Measurements from ENCODE around the gene SUPT20H.
A peak's percentile ranks its signal among the peaks of the same experiment; 100 is the strongest.

Gene SUPT20H

DNA sequence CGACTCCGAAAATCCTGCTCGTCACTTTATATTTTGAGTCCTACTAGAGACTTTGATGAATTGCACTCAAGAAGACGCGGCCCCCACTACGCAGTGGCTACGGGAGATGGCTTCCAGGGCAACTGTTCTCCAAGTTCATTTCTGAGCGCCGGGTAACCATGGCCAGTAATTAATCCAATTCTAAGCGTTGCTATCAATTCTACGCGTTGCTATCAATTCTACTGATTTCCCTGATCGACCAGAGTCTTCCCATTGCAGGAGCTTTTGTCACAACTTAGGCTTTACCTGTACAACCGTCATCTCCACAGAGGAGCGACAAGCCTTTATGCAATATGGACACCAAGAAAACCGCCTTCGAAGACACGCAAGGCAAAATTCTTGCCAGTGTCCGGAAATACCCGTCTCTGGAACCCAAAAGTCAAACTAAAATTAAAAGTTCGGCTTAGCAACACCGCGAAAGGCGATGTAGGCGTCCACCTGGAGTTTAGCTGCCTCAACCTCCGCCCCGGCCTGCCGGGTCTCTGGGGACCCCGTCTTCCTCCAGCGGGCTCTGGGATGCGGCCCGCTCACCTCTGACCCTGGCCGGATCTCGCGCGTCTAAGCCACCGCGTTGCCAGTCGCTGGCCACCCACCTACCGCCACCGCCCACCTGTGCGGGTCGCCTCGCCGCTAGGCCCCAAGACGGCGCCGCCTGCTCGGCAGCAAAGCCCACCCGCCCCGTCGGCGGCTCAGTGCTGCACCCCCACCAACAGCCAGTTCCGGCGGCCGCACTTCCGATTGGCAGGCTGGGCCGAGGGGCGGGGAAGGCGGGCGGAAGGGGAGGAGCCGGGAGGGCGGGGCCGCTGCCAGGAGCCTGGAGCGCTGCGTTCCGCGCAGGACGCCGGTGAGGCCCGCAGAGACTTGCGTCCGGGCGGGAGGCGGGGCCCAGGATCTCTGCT lies at the start of gene SUPT20H:
Gene SUPT20H (minus strand): TSS at position 779 of the 938 bp plus-strand sequence. CDS start 8,198 bp downstream, outside the sequence.
- DNase-seq (ENCODE audit: low read depth in 2 of 2, low spot score in 1 of 2), result peak; percentile 86 to 87

DNA sequence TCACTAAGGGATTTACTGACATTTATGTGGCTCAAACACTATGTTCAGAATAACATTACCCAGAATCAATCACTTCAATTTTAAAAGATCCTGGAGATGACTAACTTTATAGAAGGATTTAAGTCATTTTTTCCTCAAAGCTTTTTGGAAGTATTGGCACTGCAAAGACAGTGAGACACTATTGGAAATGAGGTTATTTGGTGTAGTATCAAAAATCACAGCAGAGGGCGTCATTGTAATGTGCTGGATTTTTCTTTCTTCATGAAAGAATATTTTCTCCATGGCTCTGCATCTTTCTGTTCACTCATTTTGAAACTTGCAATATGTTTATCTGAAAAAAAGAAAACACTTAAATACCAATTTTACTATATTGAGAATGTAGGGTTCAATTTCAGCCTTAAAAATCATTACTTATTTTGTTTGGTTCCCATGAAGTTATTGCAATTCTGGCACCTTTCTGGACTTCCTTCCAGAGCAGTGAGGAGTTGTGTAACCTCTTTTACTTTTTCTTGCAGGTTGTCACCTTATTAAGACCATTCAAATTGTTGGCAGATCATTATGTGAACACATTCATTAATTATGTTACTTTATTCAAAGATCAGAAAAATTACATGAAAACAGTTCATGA lies 49.7 kb upstream of the SUPT20H start:
- no peak for DNase-seq (ENCODE audit: low read depth in 2 of 2, low spot score in 1 of 2)

DNA sequence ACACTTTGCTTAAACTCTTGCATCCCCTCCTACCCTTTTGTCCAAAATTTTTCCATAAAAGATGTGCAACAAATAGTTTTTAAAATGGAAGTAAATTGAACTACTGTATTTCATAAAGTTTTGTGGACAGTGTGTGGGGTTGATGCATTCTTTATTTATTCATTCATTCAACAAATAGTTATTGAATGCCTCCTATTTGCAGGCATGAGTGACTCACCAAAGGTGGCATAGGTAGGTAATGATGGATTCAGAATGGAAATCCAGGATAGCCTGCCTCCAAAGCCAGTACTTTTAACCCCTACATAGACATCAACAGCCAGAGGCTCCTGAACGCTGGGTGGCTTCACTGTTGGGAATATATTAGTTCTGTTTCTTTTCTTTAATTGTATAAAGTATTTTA lies 48.4 kb upstream of the SUPT20H start:
- DNase-seq (ENCODE audit: low read depth in 2 of 2, low spot score in 1 of 2), result no peak

DNA sequence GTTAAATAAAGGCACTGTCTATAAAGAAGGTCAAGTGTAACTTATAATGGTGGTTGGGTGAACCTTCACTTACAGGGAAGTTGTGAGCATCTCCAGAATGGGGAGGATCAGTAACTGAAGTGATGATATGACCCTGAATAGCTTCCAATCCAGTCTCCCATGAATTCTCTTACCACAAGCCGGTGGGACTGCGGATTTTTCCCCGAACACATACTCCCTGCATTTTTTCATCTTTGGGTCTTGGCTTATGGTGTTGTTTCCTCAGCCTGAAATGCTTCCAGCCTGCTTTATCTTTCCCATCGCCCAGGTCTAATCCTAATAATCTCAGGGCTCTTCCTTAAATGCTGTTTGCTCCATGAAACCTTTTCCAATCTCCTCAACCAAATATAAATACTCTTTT lies 48.0 kb upstream of the SUPT20H start:
- DNase-seq (ENCODE audit: low read depth in 2 of 2, low spot score in 1 of 2), result no peak

DNA sequence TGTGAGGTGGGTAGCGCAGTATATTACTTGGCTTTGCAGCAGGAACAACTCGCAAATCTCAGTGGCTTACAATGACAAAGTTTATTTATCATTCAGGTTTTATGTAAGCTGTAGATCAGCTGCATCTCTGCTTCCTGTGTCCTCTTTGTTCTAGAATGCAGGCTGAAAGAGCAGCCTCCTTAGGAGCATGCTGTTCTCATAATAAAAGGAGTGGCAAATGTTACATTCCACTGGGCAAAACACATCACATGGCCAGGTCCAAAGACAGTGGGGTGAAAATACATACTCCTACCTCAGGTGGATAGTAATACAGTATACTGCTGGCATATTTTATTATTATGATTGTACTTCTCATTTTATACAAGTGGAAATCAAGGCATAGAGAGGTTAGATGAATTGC lies 47.2 kb upstream of the SUPT20H start:
- no peak for DNase-seq (ENCODE audit: low read depth in 2 of 2, low spot score in 1 of 2)

DNA sequence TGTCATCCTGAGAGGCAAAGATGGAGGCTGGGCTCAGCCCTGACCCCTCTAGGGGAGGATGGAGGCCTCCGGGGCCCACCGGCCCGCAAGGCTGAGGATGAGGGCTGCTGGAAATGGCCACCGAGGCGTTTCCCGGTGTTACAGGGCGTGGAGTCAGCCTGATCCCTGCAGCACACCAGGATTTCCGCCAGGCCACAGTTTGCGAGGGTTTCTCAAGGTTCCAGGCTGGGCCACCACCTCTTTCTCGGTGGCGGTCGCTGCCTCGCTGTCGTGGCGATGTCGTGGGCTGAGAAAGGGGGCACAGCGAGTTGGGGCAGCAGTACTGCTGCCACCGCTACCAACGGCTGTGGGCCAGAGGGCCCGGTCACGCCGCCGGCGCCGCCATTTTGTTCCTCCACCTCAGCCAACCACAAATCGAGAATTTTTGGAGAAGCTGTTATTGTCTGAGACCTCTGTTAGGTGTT lies 45.8 kb upstream of the SUPT20H start, which contains the start of gene CSNK1A1L:
Gene CSNK1A1L (minus strand): TSS at position 414 of the 464 bp plus-strand sequence. CDS start 408 bp downstream, at position 6.
- DNase-seq (ENCODE audit: low read depth in 2 of 2, low spot score in 1 of 2), result no peak

DNA sequence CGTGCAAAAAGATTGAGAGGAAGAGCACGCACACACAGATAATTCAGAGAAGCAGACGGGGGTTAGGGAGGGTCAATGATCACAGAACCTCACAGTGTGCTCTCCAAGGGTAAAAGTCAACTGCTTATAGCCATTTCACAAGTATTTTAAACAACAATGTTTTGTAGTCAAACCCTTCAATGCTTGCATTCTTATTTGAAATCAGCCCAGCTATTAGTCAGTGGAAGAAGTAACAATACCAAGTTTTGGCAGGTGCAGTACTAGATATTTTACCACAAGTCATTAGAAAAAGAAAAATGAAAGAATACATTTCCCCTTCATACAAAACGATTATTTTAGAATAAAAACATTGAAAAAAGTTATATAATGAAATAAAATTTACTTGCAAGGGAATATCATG lies 43.4 kb upstream of the SUPT20H start:
- no peak for DNase-seq (ENCODE audit: low read depth in 2 of 2, low spot score in 1 of 2)

DNA sequence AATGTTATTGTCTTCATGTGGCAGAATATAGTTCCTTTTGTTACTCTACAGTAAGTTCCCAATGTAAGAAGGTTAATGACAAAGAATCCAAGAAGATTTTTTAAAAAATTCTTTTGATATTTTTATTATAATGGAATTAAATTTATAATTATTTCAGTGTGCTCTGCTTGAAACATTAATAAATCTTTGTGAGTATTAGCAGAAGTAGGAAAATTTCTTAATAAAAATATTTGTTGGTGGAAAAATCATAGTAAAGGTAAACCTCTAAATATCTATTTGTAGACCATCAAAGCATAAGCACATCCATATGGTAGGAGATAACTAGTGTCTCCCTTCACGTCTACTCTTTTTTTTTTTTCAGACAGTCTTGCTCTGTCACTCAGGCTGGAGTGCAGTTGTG lies 41.7 kb upstream of the SUPT20H start:
- no peak for DNase-seq (ENCODE audit: low read depth in 2 of 2, low spot score in 1 of 2)

DNA sequence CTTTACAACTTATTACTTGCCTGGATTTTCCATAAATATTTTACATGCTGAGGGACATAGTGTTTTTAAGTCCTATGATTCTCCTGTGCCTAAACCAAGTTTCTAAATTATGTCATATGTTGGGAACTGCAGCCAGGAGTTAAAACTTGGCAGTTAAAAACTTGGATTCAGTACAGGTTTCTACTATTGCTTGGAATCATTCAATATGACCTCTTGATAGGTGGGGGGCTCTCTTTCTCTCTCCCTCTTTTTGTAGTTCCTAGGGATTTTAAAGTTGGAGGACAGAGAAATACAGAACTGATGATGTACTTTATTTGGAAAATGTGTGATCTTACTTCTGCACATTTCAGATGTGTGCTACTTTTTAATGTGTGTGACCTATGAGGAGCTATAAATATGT lies 41.2 kb upstream of the SUPT20H start:
- no peak for DNase-seq (ENCODE audit: low read depth in 2 of 2, low spot score in 1 of 2)

DNA sequence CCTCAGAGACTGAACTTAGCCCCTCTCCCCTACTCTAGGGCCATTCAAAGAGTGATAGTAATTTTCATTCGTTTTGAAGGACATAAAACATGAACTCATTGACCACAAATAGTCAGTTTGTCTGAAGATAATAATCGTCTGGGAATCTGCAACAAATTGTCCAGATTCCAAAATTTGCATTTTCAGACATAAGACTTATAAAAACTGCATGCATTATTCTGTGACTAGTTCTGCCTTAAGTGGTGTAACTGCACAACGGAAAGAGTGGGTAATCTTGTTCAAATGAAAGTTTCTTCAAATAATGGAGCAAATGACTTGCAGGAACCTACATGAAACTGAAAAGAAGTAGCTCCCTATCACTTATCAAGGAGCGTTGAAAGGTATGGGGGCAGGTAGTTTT lies 37.6 kb upstream of the SUPT20H start:
- DNase-seq (ENCODE audit: low read depth in 2 of 2, low spot score in 1 of 2), result no peak

DNA sequence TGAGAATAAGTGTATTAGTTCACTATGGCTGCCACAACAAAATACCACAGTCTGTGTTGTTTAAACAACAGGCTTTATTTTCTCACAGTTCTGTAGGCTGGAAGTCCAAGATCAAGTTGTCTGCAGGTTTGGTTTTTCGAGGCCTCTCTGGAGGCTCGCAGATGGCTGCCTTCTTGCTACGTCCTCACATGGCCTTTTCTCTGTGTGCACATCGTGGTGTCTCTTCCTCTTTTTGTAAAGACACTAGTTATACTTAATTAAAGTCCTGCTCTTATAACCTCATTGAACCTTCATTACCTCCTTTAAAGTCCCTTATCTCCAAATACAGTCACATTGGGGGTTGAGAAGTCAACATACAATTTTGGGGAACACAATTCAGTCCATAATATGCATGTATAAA lies 35.4 kb upstream of the SUPT20H start:
- no peak for DNase-seq (ENCODE audit: low read depth in 2 of 2, low spot score in 1 of 2)

DNA sequence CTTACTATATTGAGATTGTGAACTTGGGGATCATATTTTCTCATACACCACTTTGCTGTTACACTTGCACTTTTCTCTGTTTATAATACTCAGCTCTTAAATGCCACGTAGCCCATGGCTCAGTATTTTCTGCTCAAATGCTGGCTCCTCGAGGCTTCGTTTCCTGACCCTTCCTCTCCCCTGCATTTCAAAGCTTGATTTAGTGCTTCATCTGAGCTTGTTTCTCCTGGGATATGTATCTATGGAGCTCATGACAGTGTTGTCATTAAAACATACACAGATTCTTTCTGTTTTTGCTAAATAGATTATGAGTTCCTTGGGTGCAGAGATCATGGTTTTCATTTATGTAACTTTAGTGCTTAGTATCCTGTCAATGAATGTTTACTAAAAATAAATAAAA lies 34.6 kb upstream of the SUPT20H start:
- DNase-seq (ENCODE audit: low read depth in 2 of 2, low spot score in 1 of 2), result no peak

DNA sequence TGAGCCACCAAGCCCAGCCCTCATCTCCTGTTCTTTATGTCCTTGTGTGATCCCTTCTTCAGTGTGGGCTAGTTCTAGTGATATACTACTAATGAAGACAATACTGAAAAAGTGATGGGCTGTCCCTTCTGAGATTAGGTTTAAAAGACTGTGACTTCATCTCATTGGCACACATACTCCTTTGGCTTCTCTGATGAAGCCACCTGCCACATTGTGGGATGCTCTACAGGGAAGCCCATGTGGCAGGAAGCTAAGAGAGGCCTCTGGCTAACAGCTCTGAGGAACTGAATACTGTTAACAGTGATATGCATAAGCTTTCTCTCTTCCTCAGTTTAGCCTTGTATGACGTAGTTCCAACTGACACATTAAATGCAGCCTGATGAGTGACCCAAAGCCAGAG lies 32.3 kb upstream of the SUPT20H start:
- no peak for DNase-seq (ENCODE audit: low read depth in 2 of 2, low spot score in 1 of 2)

DNA sequence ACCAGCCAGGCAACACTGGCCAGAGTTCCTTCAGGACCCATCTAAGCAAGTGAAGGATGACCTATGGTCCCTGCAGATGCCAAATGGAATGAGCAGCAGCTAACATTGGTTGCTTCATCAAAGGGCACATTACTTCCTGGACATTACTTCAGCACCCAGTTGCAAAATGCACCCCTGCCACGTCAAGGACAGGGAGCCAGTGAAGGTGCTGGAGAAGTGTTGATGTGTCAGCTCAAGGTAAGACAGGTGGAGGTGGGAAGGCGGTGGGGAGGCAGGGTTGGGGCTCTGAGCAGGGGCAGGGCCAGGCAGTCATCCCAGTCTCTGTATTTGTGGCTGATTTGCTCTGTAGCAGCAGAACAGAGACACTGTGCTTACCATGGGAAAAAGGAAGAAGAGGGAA lies 31.4 kb upstream of the SUPT20H start:
- DNase-seq (ENCODE audit: low read depth in 2 of 2, low spot score in 1 of 2), result no peak

DNA sequence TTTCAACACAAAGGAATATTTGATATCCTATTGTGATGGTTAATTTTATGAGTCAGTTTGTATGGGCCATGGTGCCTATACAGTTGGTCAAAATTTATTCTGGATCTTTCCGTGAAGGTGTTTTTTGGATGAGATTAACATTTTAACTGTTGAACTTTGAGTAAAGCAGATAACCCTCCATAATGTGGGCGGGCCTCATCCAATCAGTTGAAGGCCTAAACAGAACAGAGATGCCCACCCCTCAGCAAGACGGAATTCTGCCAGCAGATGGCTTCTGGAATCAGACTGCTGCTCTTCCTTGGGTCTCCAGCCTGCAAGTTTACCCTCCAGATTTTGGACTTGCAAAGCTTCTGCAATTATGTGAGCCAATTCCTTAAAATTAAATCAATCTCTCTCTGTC lies 30.0 kb upstream of the SUPT20H start:
- no peak for DNase-seq (ENCODE audit: low read depth in 2 of 2, low spot score in 1 of 2)

DNA sequence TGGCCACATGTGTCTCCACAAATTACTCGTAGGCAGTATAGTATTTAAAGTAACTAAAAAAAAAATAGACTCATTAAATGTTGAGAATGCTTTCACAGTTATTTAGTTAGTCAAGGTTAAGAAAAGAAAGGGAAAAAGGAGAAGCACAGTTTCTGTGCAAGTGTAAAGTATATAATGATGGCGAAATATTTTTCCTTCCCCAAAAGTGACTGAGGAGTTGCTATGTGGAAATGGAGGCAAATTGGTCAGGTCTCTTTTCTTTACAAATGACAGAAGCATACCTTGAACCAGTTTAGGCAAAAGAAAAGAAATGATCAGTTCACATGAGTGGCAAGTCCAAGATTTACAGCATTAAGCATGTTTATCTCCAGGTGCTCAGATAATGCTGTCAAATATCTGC lies 28.0 kb upstream of the SUPT20H start:
- no peak for DNase-seq (ENCODE audit: low read depth in 2 of 2, low spot score in 1 of 2)

DNA sequence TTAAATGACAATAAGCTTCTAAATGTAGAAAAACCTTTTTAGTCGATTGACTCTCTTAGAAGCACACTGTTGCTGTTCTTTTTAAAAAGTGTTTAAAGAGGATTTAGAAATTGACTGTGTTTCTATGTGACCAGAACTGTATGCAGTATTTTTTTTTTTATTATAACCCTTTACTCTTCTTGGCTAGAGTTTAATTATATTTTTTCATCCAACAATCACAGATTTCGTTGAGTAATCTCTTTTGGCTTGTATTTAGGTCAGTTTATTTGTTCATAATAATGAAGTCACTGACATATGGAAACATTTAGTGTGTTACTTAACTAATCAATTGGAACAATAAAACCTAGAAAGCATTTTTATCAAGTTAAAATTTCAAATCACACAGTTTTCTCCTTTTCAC lies 26.1 kb upstream of the SUPT20H start:
- DNase-seq (ENCODE audit: low read depth in 2 of 2, low spot score in 1 of 2), result no peak

DNA sequence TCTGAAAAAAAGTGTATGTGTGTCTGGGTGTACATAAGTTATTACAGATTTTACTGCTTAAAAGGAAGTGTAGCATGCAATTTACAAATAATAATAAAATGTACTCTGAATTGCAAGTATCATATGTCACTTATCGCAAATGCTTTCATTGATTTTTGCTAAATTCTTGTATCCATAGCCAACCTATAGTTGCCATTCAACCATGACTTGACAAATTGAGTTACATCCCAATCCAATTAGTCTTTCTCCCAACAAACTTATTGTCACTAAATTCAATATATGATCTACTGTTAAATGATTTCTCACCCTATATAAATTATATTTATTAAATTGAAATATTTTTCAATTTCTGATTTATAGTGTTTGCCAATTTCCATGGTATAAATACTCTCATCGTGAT lies 17.3 kb upstream of the SUPT20H start:
- no peak for DNase-seq (ENCODE audit: low read depth in 2 of 2, low spot score in 1 of 2)

DNA sequence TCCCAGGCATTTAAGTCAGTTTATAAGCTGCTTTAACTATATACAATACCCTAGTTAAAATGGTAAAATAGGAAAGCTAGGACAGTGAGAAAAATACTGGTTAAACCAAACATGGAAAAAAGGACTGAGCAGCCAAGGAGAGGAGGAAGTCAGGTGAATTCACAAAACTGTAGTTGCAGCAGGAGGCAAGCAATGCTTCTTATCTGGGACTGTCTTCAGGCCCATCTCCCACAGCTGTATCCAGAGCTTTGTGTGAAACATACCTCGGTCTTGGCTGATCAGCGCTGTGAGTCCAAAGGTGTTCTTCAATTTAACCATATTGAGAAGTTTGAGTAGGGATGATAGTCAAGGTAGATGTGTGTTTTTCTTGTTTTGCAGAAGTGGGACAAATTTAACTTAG lies 15.7 kb upstream of the SUPT20H start:
- DNase-seq (ENCODE audit: low read depth in 2 of 2, low spot score in 1 of 2), result no peak

DNA sequence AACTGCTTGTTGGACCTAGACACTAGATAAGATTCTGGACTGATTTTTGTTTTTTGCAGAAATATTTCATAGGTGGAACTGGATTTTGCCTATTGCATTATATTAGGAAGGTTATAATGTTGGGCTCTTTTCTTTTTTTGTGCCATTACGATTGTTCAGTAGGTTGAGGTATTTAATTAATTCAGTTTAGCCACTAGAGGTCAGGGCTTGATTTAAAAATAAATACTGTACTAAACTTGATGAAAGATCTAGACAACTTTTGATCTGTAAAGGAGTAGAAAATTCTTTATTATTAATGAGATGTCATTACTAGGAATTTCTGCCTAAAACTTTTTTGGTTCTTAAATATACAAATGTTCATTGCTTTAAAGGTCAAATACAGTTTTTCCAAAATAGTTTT lies 15.2 kb upstream of the SUPT20H start:
- DNase-seq (ENCODE audit: low read depth in 2 of 2, low spot score in 1 of 2), result no peak

DNA sequence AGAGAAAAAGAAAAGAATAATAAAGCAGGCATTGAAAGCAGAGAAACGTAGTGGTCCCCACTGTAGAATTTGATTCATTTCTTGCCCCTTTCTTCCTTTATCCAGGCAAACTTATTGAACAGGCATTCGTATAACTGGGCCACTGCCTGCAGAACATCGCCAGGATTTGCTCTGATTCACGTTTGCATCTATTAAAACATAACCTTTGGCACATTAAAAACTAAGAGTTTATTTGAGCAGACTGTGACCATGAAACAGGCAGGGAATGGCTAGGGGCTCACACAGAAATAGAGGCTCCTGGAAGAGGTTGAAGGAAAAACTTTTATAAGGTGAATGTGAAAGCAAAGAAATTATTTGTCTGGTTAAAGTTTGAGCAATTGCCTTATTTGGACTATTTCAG lies 12.5 kb upstream of the SUPT20H start:
- DNase-seq (ENCODE audit: low read depth in 2 of 2, low spot score in 1 of 2), result no peak

DNA sequence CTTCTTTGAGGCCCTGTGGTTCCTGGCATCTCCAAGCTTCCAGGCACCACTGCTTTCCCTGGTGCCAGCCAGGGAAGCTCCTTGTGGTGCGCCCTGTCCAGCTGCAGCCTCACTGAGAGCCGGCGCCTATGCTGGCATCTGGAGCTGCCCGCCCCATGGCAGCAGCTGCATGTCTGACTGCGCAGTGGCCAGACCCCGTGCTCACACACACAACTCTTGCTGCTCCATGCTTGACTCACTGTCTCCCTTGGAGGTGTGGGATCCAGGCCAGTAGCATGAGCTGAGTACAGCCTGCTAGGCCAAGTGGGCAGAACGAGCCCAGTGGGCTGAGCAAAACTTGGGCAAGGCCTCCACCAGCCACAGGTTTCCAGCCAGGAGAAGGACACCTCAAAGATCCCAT lies 11.5 kb upstream of the SUPT20H start:
- no peak for DNase-seq (ENCODE audit: low read depth in 2 of 2, low spot score in 1 of 2)
